NOMO-1 (cell line): Measurements from ENCODE around the gene MAGI1.
A peak's percentile ranks its signal among the peaks of the same experiment; 100 is the strongest.
"Not testable (repeated sequence)": the region's sequence is repeated elsewhere in the genome, so short reads cannot be mapped to it uniquely, and the experiment has no call there.

ENCODE experiments used
- DNase-seq, 2 experiments: peaks; one replicate each; lab custom pipeline; 2025; ENCODE audit not compliant: unreplicated experiment in 2 of 2; lab: John Stamatoyannopoulos, UW

MAGI1 gene

GRCh38 chr3:65914740-65915367, 123.9 kb downstream of the MAGI1 start:
- DNase-seq, result peak in 1 of 2 experiments; percentile 17

- no peak for DNase-seq
Measured at GRCh38 chr3:65914032-65914739, 124.5 kb downstream of the MAGI1 start.

- DNase-seq, result no peak
Measured at GRCh38 chr3:65912647-65913046, 126.1 kb downstream of the MAGI1 start.

GRCh38 chr3:65908588-65908987, 130.1 kb downstream of the MAGI1 start:
- DNase-seq, result no peak

- no peak for DNase-seq
Measured at GRCh38 chr3:65907232-65908130, 131.2 kb downstream of the MAGI1 start.

- no peak for DNase-seq
Measured at GRCh38 chr3:65905771-65906170, 132.9 kb downstream of the MAGI1 start.

GRCh38 chr3:65904016-65904415, 134.7 kb downstream of the MAGI1 start:
- DNase-seq, result no peak

- no peak for DNase-seq
Measured at GRCh38 chr3:65902304-65902793, 136.4 kb downstream of the MAGI1 start.

GRCh38 chr3:65901226-65901625, 137.5 kb downstream of the MAGI1 start:
- DNase-seq, result no peak

GRCh38 chr3:65899226-65899625, 139.5 kb downstream of the MAGI1 start:
- no peak for DNase-seq

- DNase-seq, result no peak
Measured at GRCh38 chr3:65897766-65898165, 141.0 kb downstream of the MAGI1 start.

GRCh38 chr3:65896321-65896720, 142.4 kb downstream of the MAGI1 start:
- no peak for DNase-seq

GRCh38 chr3:65894679-65895453, 143.9 kb downstream of the MAGI1 start:
- no peak for DNase-seq

- DNase-seq, result no peak
Measured at GRCh38 chr3:65894126-65894525, 144.6 kb downstream of the MAGI1 start.

GRCh38 chr3:65893631-65894030, 145.1 kb downstream of the MAGI1 start:
- DNase-seq, result no peak

- not testable (repeated sequence) for DNase-seq
Measured at GRCh38 chr3:65891477-65891876, 147.2 kb downstream of the MAGI1 start.

- no peak for DNase-seq
Measured at GRCh38 chr3:65890328-65890727, 148.4 kb downstream of the MAGI1 start.

- no peak for DNase-seq
Measured at GRCh38 chr3:65889707-65890099, 149.0 kb downstream of the MAGI1 start.

- no peak for DNase-seq
Measured at GRCh38 chr3:65888980-65889706, 149.6 kb downstream of the MAGI1 start.

- DNase-seq, result no peak
Measured at GRCh38 chr3:65888196-65888595, 150.5 kb downstream of the MAGI1 start.
